ENCODE measurements around the gene DCDC2C. TPM values are rescaled to one million over a fixed set of nuclear protein-coding genes. Genes with fewer than 3 reads are reported as not detected.

The DCDC2C gene
- total RNA-seq, 1 donor from 2014 or later: not detected

- no peak for DNase-seq (ENCODE audit: missing footprints)
- no peak for ATAC-seq
- intact Hi-C loops (cut with DNase I): no loop called here
Measured at GRCh38 chr2:3736112-3736511, 32.7 kb downstream of the DCDC2C start.

- intact Hi-C loops (cut with DNase I): no loop called here
- ATAC-seq (no peak), DNase-seq (ENCODE audit: missing footprints) (no peak)
Measured at GRCh38 chr2:3737128-3737527, 33.8 kb downstream of the DCDC2C start.

- intact Hi-C loops (cut with DNase I): no loop called here
- ATAC-seq: no peak
- DNase-seq (ENCODE audit: missing footprints): no peak
Measured at GRCh38 chr2:3738454-3738853, 35.1 kb downstream of the DCDC2C start.

GRCh38 chr2:3739313-3739712 is 35.9 kb downstream of the DCDC2C start:
- intact Hi-C loops (cut with DNase I): no loop called here
- no peak for DNase-seq (ENCODE audit: missing footprints)
- ATAC-seq: no peak

- DNase-seq (ENCODE audit: missing footprints) (no peak), ATAC-seq (no peak)
- intact Hi-C loops (cut with DNase I): no loop called here
Measured at GRCh38 chr2:3741396-3741795, 38.0 kb downstream of the DCDC2C start.

GRCh38 chr2:3741867-3742602 is 38.7 kb downstream of the DCDC2C start:
- intact Hi-C loops (cut with DNase I): no loop called here
- no peak for DNase-seq (ENCODE audit: missing footprints)
- ATAC-seq: no peak

GRCh38 chr2:3742743-3743508 is 39.6 kb downstream of the DCDC2C start:
- no peak for ATAC-seq
- intact Hi-C loops (cut with DNase I): no loop called here
- no peak for DNase-seq (ENCODE audit: missing footprints)

GRCh38 chr2:3743951-3744555 is 40.7 kb downstream of the DCDC2C start:
- ATAC-seq: no peak
- intact Hi-C loops (cut with DNase I): no loop called here
- DNase-seq (ENCODE audit: missing footprints): no peak

- DNase-seq (ENCODE audit: missing footprints) (no peak), ATAC-seq (no peak)
- intact Hi-C loops (cut with DNase I): no loop called here
Measured at GRCh38 chr2:3745920-3746319, 42.5 kb downstream of the DCDC2C start.

- intact Hi-C loops (cut with DNase I): no loop called here
- no peak for ATAC-seq
- DNase-seq (ENCODE audit: missing footprints): no peak
Measured at GRCh38 chr2:3747032-3747654, 43.8 kb downstream of the DCDC2C start.

GRCh38 chr2:3747826-3748225 is 44.5 kb downstream of the DCDC2C start:
- DNase-seq (ENCODE audit: missing footprints): no peak
- no peak for ATAC-seq

GRCh38 chr2:3749201-3749600 is 45.8 kb downstream of the DCDC2C start:
- DNase-seq (ENCODE audit: missing footprints) (no peak), ATAC-seq (no peak)
- intact Hi-C loops (cut with DNase I): no loop called here

More at GRCh38 chr2:3747826-3748225, 44.5 kb downstream of the DCDC2C start:
- intact Hi-C loops (cut with DNase I): no loop called here

- intact Hi-C loops (cut with DNase I): no loop called here
- DNase-seq (ENCODE audit: missing footprints) (no peak), ATAC-seq (no peak)
Measured at GRCh38 chr2:3751251-3751650, 47.9 kb downstream of the DCDC2C start.

GRCh38 chr2:3751806-3752205 is 48.4 kb downstream of the DCDC2C start:
- DNase-seq (ENCODE audit: missing footprints) (no peak), ATAC-seq (no peak)
- intact Hi-C loops (cut with DNase I): no loop called here

GRCh38 chr2:3752376-3752775 is 49.0 kb downstream of the DCDC2C start:
- no peak for DNase-seq (ENCODE audit: missing footprints)
- ATAC-seq: no peak
- intact Hi-C loops (cut with DNase I): no loop called here

GRCh38 chr2:3753561-3753960 is 50.2 kb downstream of the DCDC2C start:
- intact Hi-C loops (cut with DNase I): no loop called here
- no peak for DNase-seq (ENCODE audit: missing footprints)
- ATAC-seq: no peak

- intact Hi-C loops (cut with DNase I): no loop called here
- DNase-seq (ENCODE audit: missing footprints) (no peak), ATAC-seq (no peak)
Measured at GRCh38 chr2:3754280-3754679, 50.9 kb downstream of the DCDC2C start.

GRCh38 chr2:3754795-3755194 is 51.4 kb downstream of the DCDC2C start:
- intact Hi-C loops (cut with DNase I): no loop called here
- no peak for ATAC-seq
- no peak for DNase-seq (ENCODE audit: missing footprints)

GRCh38 chr2:3755277-3755676 is 51.9 kb downstream of the DCDC2C start:
- ATAC-seq (no peak), DNase-seq (ENCODE audit: missing footprints) (no peak)
- intact Hi-C loops (cut with DNase I): no loop called here

GRCh38 chr2:3756306-3756705 is 52.9 kb downstream of the DCDC2C start:
- no peak for DNase-seq (ENCODE audit: missing footprints)
- intact Hi-C loops (cut with DNase I): no loop called here
- no peak for ATAC-seq

All from Right ventricle myocardium inferior (tissue), 1 donor.